Spleen (tissue), 7 donors: ENCODE measurements around the gene CABLES1.

Experiments
- POLR2A ChIP-seq, 3 donors: fragments of 450-650 bp; IDR thresholded peaks; one replicate each; pipeline ENCODE4 v1.5.1; 2017; ENCODE audit warnings: antibody characterized with exemption in 3 of 3, mild to moderate bottlenecking in 1 of 3
- TF ChIP-seq, protein P1 (sequence below), 11 experiments: fragments of 200-600 bp in 7 of 11; fragments of 450-650 bp in 4 of 11; sonication (generic) in 4 of 11; IDR thresholded peaks in 8 of 11; conservative IDR thresholded peaks in 3 of 11; 1 replicate in 7 of 11; 2 replicates in 4 of 11; pipeline versions ENCODE4 v1.4.0 to v1.8.0; 2016 to 2021; ENCODE audit warnings: antibody characterized with exemption in 11 of 11, inconsistent platforms in 4 of 11, mild to moderate bottlenecking in 1 of 11
- donor health status: DM: no; HTN: no; CAD: no; lungs with moderate emphysema.
- donor health status: DM: no; HTN: no; CAD: no.
- donor health status: DM: no; HTN: no; CAD: no.

DNA sequence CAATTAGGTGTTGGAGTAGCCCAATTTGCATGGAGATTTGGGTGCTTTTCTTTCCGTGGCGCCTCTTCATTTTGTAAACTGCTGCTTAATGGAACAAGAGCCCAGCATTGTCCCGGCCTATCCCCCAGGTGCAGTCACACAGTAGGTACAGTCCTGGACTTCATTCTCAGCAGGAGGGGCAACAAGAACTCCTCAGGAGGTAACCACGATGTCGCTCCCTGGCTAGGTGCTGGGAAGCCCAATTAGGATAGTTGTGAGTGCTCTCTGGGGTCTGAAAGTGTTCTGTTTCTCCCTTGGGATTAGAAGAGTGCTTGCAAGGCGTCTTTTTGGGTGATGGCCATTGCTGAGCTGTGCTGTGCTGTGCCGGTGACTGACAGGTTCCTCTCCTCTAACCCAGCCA lies 53.8 kb downstream of the CABLES1 start:
- no peak for TF ChIP-seq POLR2A (IDR thresholded peaks at IDR 0.05)
- TF ChIP-seq, protein P1, sequence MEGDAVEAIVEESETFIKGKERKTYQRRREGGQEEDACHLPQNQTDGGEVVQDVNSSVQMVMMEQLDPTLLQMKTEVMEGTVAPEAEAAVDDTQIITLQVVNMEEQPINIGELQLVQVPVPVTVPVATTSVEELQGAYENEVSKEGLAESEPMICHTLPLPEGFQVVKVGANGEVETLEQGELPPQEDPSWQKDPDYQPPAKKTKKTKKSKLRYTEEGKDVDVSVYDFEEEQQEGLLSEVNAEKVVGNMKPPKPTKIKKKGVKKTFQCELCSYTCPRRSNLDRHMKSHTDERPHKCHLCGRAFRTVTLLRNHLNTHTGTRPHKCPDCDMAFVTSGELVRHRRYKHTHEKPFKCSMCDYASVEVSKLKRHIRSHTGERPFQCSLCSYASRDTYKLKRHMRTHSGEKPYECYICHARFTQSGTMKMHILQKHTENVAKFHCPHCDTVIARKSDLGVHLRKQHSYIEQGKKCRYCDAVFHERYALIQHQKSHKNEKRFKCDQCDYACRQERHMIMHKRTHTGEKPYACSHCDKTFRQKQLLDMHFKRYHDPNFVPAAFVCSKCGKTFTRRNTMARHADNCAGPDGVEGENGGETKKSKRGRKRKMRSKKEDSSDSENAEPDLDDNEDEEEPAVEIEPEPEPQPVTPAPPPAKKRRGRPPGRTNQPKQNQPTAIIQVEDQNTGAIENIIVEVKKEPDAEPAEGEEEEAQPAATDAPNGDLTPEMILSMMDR (IDR thresholded peaks at IDR 0.05 in 8 of 11, conservative IDR thresholded peaks at IDR 0.05 in 3 of 11), result no peak
